GM12878 (cell line): ENCODE data around the gene LYRM4. TPM values are rescaled to one million over a fixed set of nuclear protein-coding genes. Genes with fewer than 3 reads are reported as not detected.

Experiments
- ATAC-seq: fragments of 200-7000 bp; cut with Tn5 transposase; 3 replicates; pipeline ENCODE4 v1.9.1; 2020; ENCODE audit warnings: mild to moderate bottlenecking, moderate library complexity
- BruUV-seq: library from RNA; stranded (reverse); fragments of 400-500 nt; replicated peaks from 2 replicates; lab custom pipeline; 2021; lab: Mats Ljungman, UMichigan
- CTCF ChIA-PET: fragments of 300-600 bp; sonication (Branson Sonifier 250); formaldehyde crosslinking; extraction: SDS; loops from one replicate; lab custom pipeline; 2021; ENCODE audit warnings: inconsistent platforms; lab: Yijun Ruan, JAX
- POLR2A ChIA-PET: fragments of 350-600 bp; formaldehyde crosslinking; extraction: SDS; loops from one replicate; lab custom pipeline; 2021; ENCODE audit warnings: inconsistent platforms; lab: Charles Lee
- RAD21 ChIA-PET: fragments of 300-600 bp; sonication (Branson Sonifier 250); formaldehyde crosslinking; loops from one replicate; lab custom pipeline; 2023; ENCODE audit warnings: antibody characterized with exemption; ENCODE audit not compliant: unreplicated experiment; lab: Charles Lee
- SMC1A ChIA-PET: fragments of 300-600 bp; sonication (Branson Sonifier 250); formaldehyde crosslinking; loops from one replicate; lab custom pipeline; 2023; ENCODE audit not compliant: unreplicated experiment, uncharacterized antibody; lab: Charles Lee
- DNase-seq: peaks from one replicate; pipeline ENCODE4 v3.0.0-alpha.2; 2011; ENCODE audit warnings: low read depth, low spot score
- FAIRE-seq: peaks from 3 replicates; lab custom pipeline; 2011; peaks lifted over from hg19 to GRCh38; lab: Jason Lieb, UNC
- H2AFZ ChIP-seq: 2 replicates; pipeline ENCODE4 v1.6.0; 2011; ENCODE audit warnings: low read depth, low read length, control low read depth; ENCODE audit not compliant: control insufficient read depth
- H3K27ac ChIP-seq: 2 replicates; pipeline ENCODE4 v1.5.1; 2011; ENCODE audit warnings: control low read depth; ENCODE audit not compliant: control insufficient read depth, insufficient read depth
- H3K27me3 ChIP-seq, 2 experiments: replicated peaks in 1 of 2; 2 replicates each; pipeline versions ENCODE4 v1.6.0 to v1.6.1; 2011; ENCODE audit warnings: low read length in 1 of 2; ENCODE audit not compliant: control insufficient read depth in 2 of 2, insufficient read depth in 2 of 2
- H3K36me3 ChIP-seq, 2 experiments: 2 replicates each; pipeline ENCODE4 v1.5.1; 2011; ENCODE audit warnings: low read length in 1 of 2; ENCODE audit not compliant: control insufficient read depth in 2 of 2, insufficient read depth in 2 of 2
- H3K4me1 ChIP-seq: 2 replicates; pipeline ENCODE4 v1.6.1; 2011; ENCODE audit warnings: mild to moderate bottlenecking, low read length, moderate library complexity, mixed read lengths; ENCODE audit not compliant: control insufficient read depth, insufficient read depth
- H3K4me2 ChIP-seq: 2 replicates; pipeline ENCODE4 v1.6.0; 2011; ENCODE audit warnings: control low read depth; ENCODE audit not compliant: control insufficient read depth, insufficient read depth
- H3K4me3 ChIP-seq: fragments of 200-600 bp; sonication (generic); 2 replicates; pipeline ENCODE4 v1.5.1; 2016
- H3K79me2 ChIP-seq: 2 replicates; pipeline ENCODE4 v1.6.0; 2011; ENCODE audit warnings: low read length; ENCODE audit not compliant: control insufficient read depth, insufficient read depth
- H3K9ac ChIP-seq: 2 replicates; pipeline ENCODE4 v1.8.0; 2011; ENCODE audit warnings: low read length, control low read depth, mixed read lengths; ENCODE audit not compliant: control insufficient read depth, insufficient read depth
- H3K9me3 ChIP-seq: replicated peaks from 3 replicates; pipeline ENCODE4 v1.5.1; 2011; ENCODE audit warnings: mild to moderate bottlenecking, low read length; ENCODE audit not compliant: control insufficient read depth, insufficient read depth
- H4K20me1 ChIP-seq: 2 replicates; pipeline ENCODE4 v1.6.0; 2011; ENCODE audit not compliant: control insufficient read depth, insufficient read depth
- BCL11A ChIP-seq: IDR thresholded peaks from 2 replicates; pipeline ENCODE4 v1.6.1; 2011; ENCODE audit warnings: low read depth, low read length
- CREB1 ChIP-seq: IDR thresholded peaks from 2 replicates; pipeline ENCODE4 v1.6.1; 2012; ENCODE audit warnings: low read depth, mild to moderate bottlenecking, inconsistent platforms
- DPF2 ChIP-seq: fragments of 450-650 bp; IDR thresholded peaks from 2 replicates; pipeline ENCODE4 v1.6.1; 2017; ENCODE audit warnings: mild to moderate bottlenecking
- FOS ChIP-seq: IDR thresholded peaks from 3 replicates; pipeline ENCODE4 v1.6.1; 2011; ENCODE audit warnings: borderline replicate concordance; ENCODE audit not compliant: insufficient read length; ENCODE audit errors: extremely low read depth
- FOXK2 ChIP-seq: fragments of 450-650 bp; IDR thresholded peaks from 2 replicates; pipeline ENCODE4 v1.6.1; 2017; ENCODE audit warnings: mild to moderate bottlenecking, moderate library complexity
- HDGF ChIP-seq: fragments of 450-650 bp; IDR thresholded peaks from 2 replicates; pipeline ENCODE4 v1.6.1; 2016; ENCODE audit warnings: antibody characterized with exemption
- KDM1A ChIP-seq: fragments of 200-600 bp; sonication (generic); IDR thresholded peaks from 2 replicates; pipeline ENCODE4 v1.6.1; 2016; ENCODE audit warnings: borderline replicate concordance
- MLLT1 ChIP-seq: fragments of 450-650 bp; IDR thresholded peaks from 2 replicates; pipeline ENCODE4 v1.6.1; 2016; ENCODE audit warnings: mild to moderate bottlenecking
- MYB ChIP-seq: fragments of 150-350 bp; IDR thresholded peaks from 2 replicates; pipeline ENCODE4 v1.6.1; 2014; ENCODE audit warnings: mild to moderate bottlenecking, low read depth, low read length, borderline replicate concordance
- NFYB ChIP-seq: IDR thresholded peaks from 2 replicates; pipeline ENCODE4 v1.6.1; 2011; ENCODE audit warnings: low read depth, mild to moderate bottlenecking, low read length, improper control_type of control experiment, moderate library complexity; ENCODE audit not compliant: insufficient read depth
- NKRF ChIP-seq: fragments of 450-650 bp; conservative IDR thresholded peaks from 2 replicates; pipeline ENCODE4 v1.6.1; 2017; ENCODE audit warnings: mild to moderate bottlenecking, moderate library complexity
- NR2C1 ChIP-seq: fragments of 450-650 bp; IDR thresholded peaks from 2 replicates; pipeline ENCODE4 v1.6.1; 2017; ENCODE audit warnings: antibody characterized with exemption, mild to moderate bottlenecking, moderate library complexity
- PKNOX1 ChIP-seq: fragments of 450-650 bp; IDR thresholded peaks from 2 replicates; pipeline ENCODE4 v1.6.1; 2016; ENCODE audit warnings: mild to moderate bottlenecking
- RELA ChIP-seq: fragments of 450-650 bp; IDR thresholded peaks from 2 replicates; pipeline ENCODE4 v1.8.0; 2014; ENCODE audit warnings: borderline replicate concordance; ENCODE audit not compliant: partially characterized antibody
- SKIL ChIP-seq: fragments of 450-650 bp; IDR thresholded peaks from 2 replicates; pipeline ENCODE4 v1.6.1; 2017; ENCODE audit warnings: mild to moderate bottlenecking, low read depth, inconsistent platforms; ENCODE audit not compliant: poor library complexity, severe bottlenecking
- YY1 ChIP-seq: IDR thresholded peaks from 2 replicates; pipeline ENCODE4 v1.6.1; 2011; ENCODE audit warnings: low read depth, mild to moderate bottlenecking, low read length
- ZNF207 ChIP-seq: fragments of 450-650 bp; IDR thresholded peaks from 2 replicates; pipeline ENCODE4 v1.6.1; 2014; ENCODE audit warnings: antibody characterized with exemption, mild to moderate bottlenecking, borderline replicate concordance
- ZNF24 ChIP-seq: fragments of 450-650 bp; IDR thresholded peaks from 2 replicates; pipeline ENCODE4 v1.6.1; 2017; ENCODE audit warnings: antibody characterized with exemption, mild to moderate bottlenecking
- ZNF384 ChIP-seq: IDR thresholded peaks from 2 replicates; pipeline ENCODE4 v1.6.1; 2012; ENCODE audit warnings: low read depth, mild to moderate bottlenecking, low read length, improper control_type of control experiment, borderline replicate concordance
- ZNF622 ChIP-seq: fragments of 450-650 bp; IDR thresholded peaks from 2 replicates; pipeline ENCODE4 v1.6.1; 2017; ENCODE audit warnings: mild to moderate bottlenecking, inconsistent platforms
- WGBS: methylation state at CpG from one replicate; pipeline ENCODE4 v1.1.6; 2016; ENCODE audit warnings: low lambda C conversion rate; ENCODE audit not compliant: insufficient replicate concordance, insufficient coverage; ENCODE audit errors: missing lambda C conversion rate; 5-methylcytosine and 5-hydroxymethylcytosine counted together
- in situ Hi-C: fragments of 300-500 bp; cut with MboI; formaldehyde crosslinking; loops from 9 replicates; pipeline ENCODE4 v1.14.3; 2018; ENCODE audit warnings: mixed read lengths
- intact Hi-C: fragments of 100-400 bp; cut with micrococcal nuclease; formaldehyde crosslinking; loops from one replicate; pipeline ENCODE4 v1.14.2; 2022; ENCODE audit not compliant: unreplicated experiment
- polyA plus RNA-seq, 11 experiments: library from polyadenylated mRNA; depleted of rRNA in 4 of 11; unstranded in 6 of 11; stranded (reverse) in 5 of 11; fragments of >200 nt; fragmentation: Nextera tagmentation in 4 of 11; fragmentation: Illumina TruSeq in 1 of 11; extraction: Ambion mirVana in 4 of 11; extraction: Trizol in 1 of 11; gene quantifications; 1 replicate in 1 of 11; 2 replicates in 10 of 11; pipeline versions ENCODE4 v1.2.1 to v1.2.3, GENCODE V29; 2011 to 2016; ENCODE audit warnings: inconsistent platforms in 2 of 11, missing spikeins in 2 of 11, low read depth in 1 of 11
- total RNA-seq, 4 experiments: library from RNA; depleted of rRNA in 3 of 4; stranded (reverse); fragments of >200 nt in 3 of 4; fragmentation: Illumina TruSeq in 1 of 4; extraction: Trizol in 1 of 4; gene quantifications; 2 replicates each; pipeline versions ENCODE4 v1.2.1 to v1.2.3, GENCODE V29; 2013 to 2021

LYRM4 gene
- total and polyA plus RNA-seq, 10 of the 15 experiments (the other 5 are each of a cell fraction or from before 2014, with no cell fraction given), result 32.7 to 66.8 (median 44.0) TPM

GRCh38 chr6:5096482-5096881, 164.3 kb downstream of the LYRM4 start:
- Histone ChIP-seq H3K79me2 (no peaks in the 10 kb centered on the region), H3K9ac (no peak overlapping the region), H3K4me3 (no peak overlapping the region), H3K9me3 (no peaks in the 10 kb centered on the region), H3K4me2 (no peak overlapping the region), H2AFZ (no peak overlapping the region), H3K27me3 (no peaks in the 10 kb centered on the region), H3K36me3 (no peaks in the 10 kb centered on the region), H4K20me1 (no peaks in the 10 kb centered on the region), H3K27ac (no peak overlapping the region), H3K4me1 (peaks cover 23% of the 10 kb centered on the region)
- FAIRE-seq (no peak), DNase-seq (no peak), ATAC-seq (no peak)
- SMC1A ChIA-PET, result no interaction called here
- RAD21 ChIA-PET, result no interaction called here
- POLR2A ChIA-PET, result no interaction called here
- no peak for TF ChIP-seq PKNOX1
- no peak for TF ChIP-seq ZNF622
- TF ChIP-seq SKIL, result no peak
- no peak for TF ChIP-seq FOS
- TF ChIP-seq RELA, result no peak
- no peak for TF ChIP-seq HDGF
- TF ChIP-seq FOXK2, result no peak
- no peak for TF ChIP-seq KDM1A
- no peak for TF ChIP-seq DPF2
- no peak for TF ChIP-seq ZNF24
- TF ChIP-seq MYB, result no peak
- no peak for TF ChIP-seq MLLT1
- no peak for TF ChIP-seq YY1
- TF ChIP-seq ZNF384, result no peak
- TF ChIP-seq CREB1, result no peak
- no peak for TF ChIP-seq NFYB
- no peak for TF ChIP-seq NR2C1
- no peak for TF ChIP-seq NKRF
- TF ChIP-seq BCL11A, result no peak
- no peak for TF ChIP-seq ZNF207
- WGBS, result 6% methylated on average over 2 of the region's 2 CpGs
- BruUV-seq, result no TSS peak
- intact Hi-C loops, result no loop called here
- CTCF ChIA-PET, result no interaction called here
- in situ Hi-C loops, result no loop called here
